Heart left ventricle (tissue), 13 donors: ENCODE results near the gene ZDHHC11B.

ENCODE experiments used
- CTCF ChIP-seq, 12 donors: fragments of 200-600 bp; sonication (generic) in 4 of 12; IDR thresholded peaks; one replicate each; pipeline versions ENCODE4 v1.5.0 to v1.8.0; 2018 to 2022; ENCODE audit warnings: antibody characterized with exemption in 12 of 12, mild to moderate bottlenecking in 5 of 12
- POLR2A ChIP-seq, 2 donors: fragments of 450-650 bp; IDR thresholded peaks; one replicate each; pipeline ENCODE4 v1.6.1; 2017; ENCODE audit warnings: antibody characterized with exemption in 2 of 2, mild to moderate bottlenecking in 2 of 2, moderate library complexity in 2 of 2
- donor health status: ischemic (EF 13 %, LVEDD 7.1; RV severe dilation, severe dysfunction).
- donor health status: DM: no; HTN: yes; CAD: no.
- donor health status: DM: no; HTN: no; CAD: no.
- donor health status: ischemic (EF 25% LVEDD 6.9; RV normal size, moderate dysfunction).
- donor health status: ischemic (EF 25% LVEDD 5.7; RV mildly dilated, moderate dysfunction).
- donor health status: ischemic (EF 35%, LVEDD 5.7; RV mildly dilated, moderate dysfunction).
- donor health status: nonischemic (EF 11% LVEDD 7.7; RV severe dilation, severe dysfunction).
- donor health status: DM: yes; HTN: yes; CAD: no.
- donor health status: PGD.
- donor health status: ischemic (EF 29% LVEDD 5.4; RV normal size, mild dysfunction).
- donor health status: nonischemic (EF 23%, LVEDD 6.1; RV moderate dilation, normal function).

DNA sequence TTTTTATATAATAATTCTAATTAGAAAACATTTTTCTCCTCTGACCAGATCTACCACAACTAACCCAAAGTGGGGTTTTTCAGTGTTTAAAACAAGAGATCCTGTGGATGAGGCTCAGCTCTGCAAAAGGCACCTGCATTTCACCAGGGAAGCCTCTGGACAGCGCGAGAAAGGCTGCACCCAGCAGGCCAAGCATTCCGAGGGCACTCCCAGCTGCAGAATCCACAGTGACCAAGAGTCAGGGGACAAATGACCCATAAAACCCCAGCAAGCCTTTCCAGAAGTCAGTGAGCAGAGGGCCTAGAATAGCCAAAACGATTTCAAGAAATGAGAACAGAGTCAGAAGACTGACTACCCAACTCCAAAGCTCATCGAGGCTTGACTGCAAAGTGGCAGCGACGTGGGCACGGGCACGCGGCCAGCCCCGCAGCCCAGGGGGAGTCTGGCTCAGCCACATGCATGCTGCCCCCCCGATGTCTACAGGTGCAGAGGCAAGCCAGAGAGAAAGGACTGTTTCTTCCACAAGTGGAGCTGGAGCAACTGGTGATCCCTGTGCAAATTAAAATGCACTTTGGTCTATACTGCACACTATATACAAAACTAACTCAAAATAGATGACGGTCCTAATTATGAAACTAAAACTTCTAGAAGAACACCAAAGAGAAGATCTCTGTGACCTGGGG, 117.6 kb downstream of the ZDHHC11B start:
- TF ChIP-seq POLR2A (IDR thresholded peaks at IDR 0.05) (no peak), CTCF (IDR thresholded peaks at IDR 0.05) (no peak)
